ENCODE results near the gene TBC1D32.

The TBC1D32 gene

DNA sequence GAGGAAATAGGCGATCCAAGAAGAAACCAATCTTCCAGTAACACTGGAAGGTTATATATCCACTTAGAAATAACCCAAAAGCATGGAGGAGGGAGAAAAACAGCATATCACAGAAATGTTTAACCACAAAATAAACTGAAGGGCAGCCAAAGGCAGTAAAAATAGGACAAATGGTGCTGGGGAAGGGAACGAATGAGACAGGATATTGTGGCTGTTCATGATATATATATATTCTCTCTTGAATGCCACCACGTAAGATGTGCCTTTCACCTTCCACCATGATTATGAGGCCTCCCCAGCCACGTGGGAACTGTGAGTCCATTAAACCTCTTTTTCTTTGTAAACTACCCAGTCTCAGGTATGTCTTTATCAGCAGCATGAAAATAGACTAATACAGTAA lies 162.4 kb downstream of the TBC1D32 start:
- TF ChIP-seq GATA1 (IDR thresholded peaks at IDR 0.05; ENCODE audit: low read depth, low read length): no peak
- TF ChIP-seq POLR2A (IDR thresholded peaks at IDR 0.05; ENCODE audit: low read length): no peak
- no peak for DNase-seq

DNA sequence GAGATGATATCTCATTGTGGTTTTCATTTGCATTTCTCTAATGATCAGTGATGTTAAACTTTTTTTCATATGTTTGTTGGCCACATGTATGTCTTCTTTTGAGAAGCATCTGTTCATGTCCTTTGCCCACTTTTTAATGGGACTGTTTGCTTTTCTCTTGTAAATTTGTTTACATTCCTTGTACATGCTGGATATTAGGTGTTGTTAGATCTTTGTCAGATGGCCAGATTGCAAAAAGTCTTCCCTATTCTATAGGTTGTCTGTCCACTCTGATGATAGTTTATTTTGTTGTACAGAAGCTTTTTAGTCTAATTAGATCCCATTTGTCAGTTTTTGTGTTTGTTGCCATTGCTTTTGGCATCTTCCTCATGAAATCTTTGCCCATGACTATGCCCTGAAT lies 172.4 kb downstream of the TBC1D32 start:
- no peak for DNase-seq
- no peak for TF ChIP-seq GATA1 (IDR thresholded peaks at IDR 0.05; ENCODE audit: low read depth, low read length)
- TF ChIP-seq POLR2A (IDR thresholded peaks at IDR 0.05; ENCODE audit: low read length): no peak

DNA sequence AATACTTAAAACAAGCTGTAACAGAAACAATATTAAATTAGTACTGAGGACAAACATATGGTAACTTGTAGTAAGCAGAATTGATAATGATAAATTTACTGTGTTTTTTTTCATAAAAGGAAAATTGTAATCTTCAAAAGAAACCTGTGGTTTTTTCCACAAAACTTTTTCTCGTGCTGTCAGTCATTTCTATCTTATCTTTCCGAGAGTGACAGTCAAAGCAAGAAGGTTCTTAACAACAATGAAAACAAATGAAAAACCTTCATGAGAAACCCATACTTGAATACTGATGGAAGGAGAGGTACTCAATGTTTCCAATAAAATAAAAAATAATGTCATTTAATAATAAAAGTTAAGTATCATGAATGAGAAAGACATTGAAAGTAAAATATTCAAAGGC lies 174.0 kb downstream of the TBC1D32 start:
- no peak for DNase-seq
- TF ChIP-seq GATA1 (IDR thresholded peaks at IDR 0.05; ENCODE audit: low read depth, low read length) (no peak), POLR2A (IDR thresholded peaks at IDR 0.05; ENCODE audit: low read length) (no peak)

DNA sequence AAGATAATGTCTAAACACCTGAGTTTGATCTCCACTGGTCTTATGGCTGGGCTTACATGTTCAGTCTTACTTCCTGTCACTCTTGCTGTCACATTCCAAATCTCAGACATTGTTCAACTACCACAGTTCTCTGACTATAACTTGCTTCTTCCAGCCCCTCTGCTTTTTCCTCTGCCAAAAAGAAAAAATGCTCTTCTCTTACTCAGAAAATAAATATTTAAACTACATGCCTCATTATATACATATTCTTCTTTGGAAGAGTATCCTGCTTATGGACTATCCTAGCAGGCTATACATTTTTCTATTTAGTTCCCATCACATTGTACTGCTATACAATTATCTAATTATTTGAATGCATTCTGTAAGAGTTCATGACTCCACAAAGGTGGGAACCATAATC lies 175.4 kb downstream of the TBC1D32 start:
- no peak for DNase-seq
- TF ChIP-seq GATA1 (IDR thresholded peaks at IDR 0.05; ENCODE audit: low read depth, low read length): no peak
- TF ChIP-seq POLR2A (IDR thresholded peaks at IDR 0.05; ENCODE audit: low read length): no peak

DNA sequence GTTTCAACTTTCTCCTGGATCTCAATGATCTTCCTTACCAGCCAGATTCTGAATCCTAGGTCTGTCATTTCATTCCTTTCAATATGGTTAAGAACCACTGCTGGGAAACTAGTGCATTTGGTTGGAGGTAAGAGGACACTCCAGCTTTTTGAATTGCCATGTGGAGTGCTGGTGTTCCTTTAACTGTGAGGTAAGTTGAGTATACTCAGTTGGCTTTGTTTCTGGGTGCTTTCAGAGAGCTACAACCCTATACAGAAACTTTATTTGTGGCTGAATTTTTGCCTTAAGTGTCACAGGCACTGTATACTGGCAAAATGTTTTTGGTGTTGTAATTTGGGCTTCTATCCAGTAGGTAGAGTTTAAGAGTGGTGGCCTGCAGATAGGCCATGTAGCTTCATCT lies 175.8 kb downstream of the TBC1D32 start:
- no peak for DNase-seq
- TF ChIP-seq POLR2A (IDR thresholded peaks at IDR 0.05; ENCODE audit: low read length): no peak
- TF ChIP-seq GATA1 (IDR thresholded peaks at IDR 0.05; ENCODE audit: low read depth, low read length): no peak

DNA sequence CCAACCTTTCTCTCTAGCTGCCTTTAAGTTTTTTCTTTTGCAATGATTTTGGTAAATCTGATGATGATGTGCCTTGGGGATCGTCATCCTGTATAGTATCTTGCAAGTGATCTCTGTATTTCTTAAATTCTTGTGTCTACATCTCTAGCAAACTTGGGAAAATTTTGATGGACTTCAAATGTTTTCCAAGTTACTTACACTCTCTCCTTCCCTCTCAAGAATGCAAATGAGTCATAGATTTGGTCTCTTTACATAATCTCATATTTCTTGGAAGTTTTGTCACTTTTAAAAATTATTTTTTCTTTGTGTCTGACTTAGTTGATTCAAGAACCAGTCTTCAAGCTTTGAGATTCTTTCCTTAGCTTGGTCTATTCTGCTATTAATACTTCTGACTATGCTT lies 176.4 kb downstream of the TBC1D32 start:
- no peak for DNase-seq
- TF ChIP-seq GATA1 (IDR thresholded peaks at IDR 0.05; ENCODE audit: low read depth, low read length) (no peak), POLR2A (IDR thresholded peaks at IDR 0.05; ENCODE audit: low read length) (no peak)

DNA sequence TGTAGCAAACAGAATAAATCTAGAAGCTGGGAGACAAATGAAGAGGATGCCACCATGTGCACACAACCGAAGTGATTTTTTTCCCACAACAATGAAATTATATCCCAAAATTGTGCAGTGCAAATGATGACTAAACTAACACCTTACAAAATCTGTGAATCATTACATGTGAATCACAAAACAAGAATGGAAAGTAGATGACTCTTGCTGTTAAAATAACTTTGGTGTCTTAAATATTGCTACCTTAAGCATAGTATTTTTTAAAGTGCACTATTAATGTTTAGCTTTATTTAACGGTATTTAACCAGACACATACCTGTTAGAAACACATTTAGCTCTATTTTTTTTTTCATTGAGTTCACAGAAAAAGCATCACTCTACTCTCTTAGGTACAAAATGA lies 190.8 kb downstream of the TBC1D32 start:
- no peak for TF ChIP-seq GATA1 (IDR thresholded peaks at IDR 0.05; ENCODE audit: low read depth, low read length)
- no peak for TF ChIP-seq POLR2A (IDR thresholded peaks at IDR 0.05; ENCODE audit: low read length)
- DNase-seq: no peak

DNA sequence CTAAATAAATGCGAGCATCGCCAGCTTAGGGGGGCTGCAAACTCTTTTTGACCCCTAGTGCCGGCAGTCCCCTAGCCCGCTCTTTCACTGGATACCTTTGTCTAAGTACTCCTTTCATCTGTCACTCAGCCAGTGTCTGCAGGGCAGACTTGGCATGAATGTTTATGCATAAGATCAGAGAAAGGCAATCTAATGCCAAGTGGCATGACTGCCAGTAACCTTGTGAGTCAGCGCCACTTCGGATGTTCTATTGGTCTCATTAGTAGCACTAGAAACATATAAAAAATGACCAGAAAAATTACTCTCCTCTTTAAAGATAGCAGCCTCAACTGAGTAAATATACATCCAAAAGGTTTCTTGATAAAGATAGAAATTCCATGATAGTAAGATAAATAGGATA lies 192.2 kb downstream of the TBC1D32 start:
- TF ChIP-seq GATA1 (IDR thresholded peaks at IDR 0.05; ENCODE audit: low read depth, low read length): no peak
- no peak for TF ChIP-seq POLR2A (IDR thresholded peaks at IDR 0.05; ENCODE audit: low read length)
- no peak for DNase-seq

DNA sequence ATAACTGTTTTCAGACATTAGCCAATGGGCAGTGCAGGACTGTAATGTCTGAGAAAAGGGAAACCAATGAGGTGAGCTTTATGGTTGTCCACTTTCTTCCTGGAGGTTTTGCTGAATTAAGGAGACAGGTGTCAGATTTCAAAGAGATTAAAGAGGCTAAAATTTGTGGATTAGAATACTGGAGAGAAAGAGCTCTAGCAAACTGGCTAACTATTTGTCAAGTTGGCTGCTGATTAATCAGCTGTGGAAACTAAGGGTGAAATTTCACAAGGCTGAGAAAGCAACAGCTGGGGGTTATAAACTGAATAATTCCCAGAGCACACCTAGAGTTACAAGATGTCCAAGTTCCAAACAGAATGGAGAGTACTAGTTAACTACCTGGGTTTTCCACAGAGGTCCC lies 198.9 kb downstream of the TBC1D32 start:
- TF ChIP-seq GATA1 (IDR thresholded peaks at IDR 0.05; ENCODE audit: low read depth, low read length): no peak
- TF ChIP-seq POLR2A (IDR thresholded peaks at IDR 0.05; ENCODE audit: low read length): no peak
- no peak for DNase-seq

DNA sequence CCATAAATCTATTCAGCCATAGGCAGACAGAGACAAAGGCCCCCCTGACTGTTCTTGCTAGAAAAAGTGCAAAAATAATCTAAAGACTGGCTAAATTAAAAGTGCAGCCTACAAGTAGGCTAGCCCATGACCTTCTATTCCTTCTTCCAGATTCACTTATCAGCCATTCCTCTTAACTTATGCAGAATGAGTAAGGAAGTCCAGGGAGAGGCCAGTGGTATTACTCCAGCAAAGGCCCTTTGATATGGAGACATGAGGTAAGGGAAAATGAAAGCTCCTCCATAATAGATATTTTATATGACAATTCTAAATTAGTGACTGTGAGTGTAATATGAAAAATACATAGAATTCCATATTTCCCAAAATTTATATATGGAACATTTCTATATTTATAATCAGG lies 199.4 kb downstream of the TBC1D32 start:
- TF ChIP-seq POLR2A (IDR thresholded peaks at IDR 0.05; ENCODE audit: low read length) (no peak), GATA1 (IDR thresholded peaks at IDR 0.05; ENCODE audit: low read depth, low read length) (no peak)
- no peak for DNase-seq

DNA sequence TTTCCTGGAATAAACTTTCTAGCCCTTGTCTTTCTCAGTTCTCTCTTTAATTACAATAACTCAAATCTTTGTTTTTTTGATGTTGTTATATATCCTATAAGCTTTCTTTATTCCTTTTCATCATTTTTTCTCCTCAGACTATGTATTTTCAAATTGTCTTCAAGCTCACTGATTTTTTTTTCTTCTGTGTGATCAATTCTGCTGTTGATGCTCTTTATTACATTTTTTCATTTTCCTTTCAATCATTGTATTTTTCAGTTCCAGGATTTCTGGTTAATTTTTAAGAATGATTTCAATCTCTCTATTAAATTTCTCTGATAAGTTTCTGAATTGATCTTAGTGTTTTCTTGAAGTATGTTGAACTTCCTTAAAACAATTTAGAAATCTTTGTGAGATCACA lies 209.7 kb downstream of the TBC1D32 start:
- no peak for TF ChIP-seq POLR2A (IDR thresholded peaks at IDR 0.05; ENCODE audit: low read length)
- TF ChIP-seq GATA1 (IDR thresholded peaks at IDR 0.05; ENCODE audit: low read depth, low read length): no peak

DNA sequence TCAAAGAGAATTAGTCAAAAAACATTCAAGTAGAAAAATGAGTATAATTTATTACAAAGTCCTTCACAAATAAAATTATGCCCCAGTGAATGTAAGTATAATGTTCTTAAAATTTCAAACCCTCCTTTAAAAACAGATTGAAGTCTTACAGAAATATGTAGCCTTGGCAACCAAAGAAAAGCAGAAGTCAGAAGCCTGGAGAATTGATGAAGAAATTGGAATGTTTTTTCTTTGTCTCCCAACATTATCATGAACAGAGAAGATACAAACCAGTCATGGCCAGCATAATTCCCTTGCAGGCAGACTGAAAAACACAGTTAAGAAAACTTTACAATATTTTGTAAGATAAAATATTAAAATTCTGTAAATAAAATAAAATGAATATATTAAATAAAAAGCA lies 221.9 kb downstream of the TBC1D32 start:
- no peak for DNase-seq
- TF ChIP-seq POLR2A (IDR thresholded peaks at IDR 0.05; ENCODE audit: low read length): no peak
- TF ChIP-seq GATA1 (IDR thresholded peaks at IDR 0.05; ENCODE audit: low read depth, low read length): no peak

More for the DNA sequence above, 209.7 kb downstream of the TBC1D32 start:
- no peak for DNase-seq

DNA sequence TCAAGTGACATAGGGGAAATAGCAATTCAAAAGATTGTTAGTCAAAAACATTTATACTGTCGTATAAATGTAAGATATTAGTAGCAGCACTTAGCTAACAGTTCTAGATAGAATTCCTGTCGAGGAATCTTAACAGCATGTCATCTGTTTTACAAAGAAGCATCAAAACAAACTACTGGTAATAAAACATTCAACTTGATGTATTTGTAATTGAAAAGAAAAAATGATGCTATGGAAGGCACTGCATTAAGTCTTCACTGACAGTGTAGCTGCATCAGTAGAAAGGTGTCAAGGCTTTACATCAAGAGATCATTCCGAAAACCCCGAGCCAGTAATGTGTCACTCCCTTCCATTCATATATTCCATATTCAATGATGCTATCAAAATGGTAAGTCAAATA lies 223.5 kb downstream of the TBC1D32 start:
- DNase-seq: no peak
- TF ChIP-seq GATA1 (IDR thresholded peaks at IDR 0.05; ENCODE audit: low read depth, low read length) (no peak), POLR2A (IDR thresholded peaks at IDR 0.05; ENCODE audit: low read length) (no peak)

DNA sequence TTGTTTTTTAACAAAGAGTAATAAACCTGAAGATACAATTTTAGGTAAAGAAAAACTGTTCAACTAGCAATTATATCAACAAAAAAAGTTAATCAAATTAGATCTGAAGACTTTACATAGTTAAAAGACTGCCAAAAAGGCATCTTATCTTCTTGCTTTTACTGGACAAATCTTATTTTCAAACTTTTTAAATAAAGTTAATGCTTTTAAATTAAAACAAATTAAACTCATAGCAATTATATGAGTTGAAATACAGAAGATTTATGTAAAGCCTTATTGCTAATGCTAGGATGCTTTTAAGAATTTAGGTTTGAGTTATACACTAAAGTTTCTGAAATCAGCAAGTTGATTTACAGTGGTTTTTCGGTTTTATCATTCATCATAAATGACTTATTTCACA lies 227.3 kb downstream of the TBC1D32 start:
- TF ChIP-seq GATA1 (IDR thresholded peaks at IDR 0.05; ENCODE audit: low read depth, low read length): no peak
- no peak for TF ChIP-seq POLR2A (IDR thresholded peaks at IDR 0.05; ENCODE audit: low read length)
- no peak for DNase-seq

DNA sequence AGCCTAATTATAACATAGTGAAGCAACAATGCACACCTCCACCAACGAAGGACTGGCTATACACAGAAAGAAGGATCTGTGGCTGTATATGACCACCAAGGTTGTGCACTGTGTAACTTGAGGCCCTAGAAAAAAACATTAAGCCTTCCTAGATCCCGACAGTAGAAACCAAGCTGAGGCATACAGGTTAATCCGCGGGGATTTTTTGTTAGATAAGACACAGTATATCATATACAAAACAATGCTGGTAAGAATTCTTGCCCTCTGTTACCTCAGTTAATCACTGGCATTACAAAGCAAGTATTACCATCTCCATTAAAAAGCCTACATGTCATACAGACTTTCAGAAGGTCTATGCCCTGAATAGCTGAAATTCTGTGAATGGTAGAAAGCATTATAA lies 228.8 kb downstream of the TBC1D32 start:
- no peak for DNase-seq
- TF ChIP-seq GATA1 (IDR thresholded peaks at IDR 0.05; ENCODE audit: low read depth, low read length) (no peak), POLR2A (IDR thresholded peaks at IDR 0.05; ENCODE audit: low read length) (no peak)

DNA sequence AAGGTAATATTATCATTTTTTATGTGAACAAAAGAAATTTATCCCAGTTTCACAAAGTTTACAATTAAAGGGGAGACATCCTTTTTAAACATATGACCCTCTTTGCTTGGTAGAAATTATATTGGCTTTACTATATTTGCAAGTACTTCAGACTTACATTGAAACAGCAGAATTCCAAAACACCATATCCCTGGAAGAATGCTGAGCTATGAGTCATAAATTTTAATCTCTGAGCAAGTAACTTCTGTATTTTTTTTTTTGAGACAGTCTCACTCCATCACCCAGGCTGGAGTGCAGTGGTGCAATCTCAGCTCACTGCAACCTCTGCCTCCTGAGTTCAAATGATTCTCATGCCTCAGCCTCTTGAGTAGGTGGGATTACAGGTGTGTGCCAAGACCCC lies 240.4 kb downstream of the TBC1D32 start:
- DNase-seq: no peak
- TF ChIP-seq POLR2A (IDR thresholded peaks at IDR 0.05; ENCODE audit: low read length): no peak
- no peak for TF ChIP-seq GATA1 (IDR thresholded peaks at IDR 0.05; ENCODE audit: low read depth, low read length)
